Dermis lymphatic vessel endothelial cell (primary cell): ENCODE results near the gene DCUN1D1. TPM values are rescaled to one million over a fixed set of nuclear protein-coding genes. Genes with fewer than 3 reads are reported as not detected.

Experiments
- total RNA-seq: library from RNA; depleted of rRNA; stranded (reverse); fragments of >200 nt; gene quantifications from 2 replicates; pipeline ENCODE4 v1.2.1, GENCODE V29; 2014

Gene DCUN1D1
- 25.9 and 35.0 TPM in 2 replicates for total RNA-seq

DNA sequence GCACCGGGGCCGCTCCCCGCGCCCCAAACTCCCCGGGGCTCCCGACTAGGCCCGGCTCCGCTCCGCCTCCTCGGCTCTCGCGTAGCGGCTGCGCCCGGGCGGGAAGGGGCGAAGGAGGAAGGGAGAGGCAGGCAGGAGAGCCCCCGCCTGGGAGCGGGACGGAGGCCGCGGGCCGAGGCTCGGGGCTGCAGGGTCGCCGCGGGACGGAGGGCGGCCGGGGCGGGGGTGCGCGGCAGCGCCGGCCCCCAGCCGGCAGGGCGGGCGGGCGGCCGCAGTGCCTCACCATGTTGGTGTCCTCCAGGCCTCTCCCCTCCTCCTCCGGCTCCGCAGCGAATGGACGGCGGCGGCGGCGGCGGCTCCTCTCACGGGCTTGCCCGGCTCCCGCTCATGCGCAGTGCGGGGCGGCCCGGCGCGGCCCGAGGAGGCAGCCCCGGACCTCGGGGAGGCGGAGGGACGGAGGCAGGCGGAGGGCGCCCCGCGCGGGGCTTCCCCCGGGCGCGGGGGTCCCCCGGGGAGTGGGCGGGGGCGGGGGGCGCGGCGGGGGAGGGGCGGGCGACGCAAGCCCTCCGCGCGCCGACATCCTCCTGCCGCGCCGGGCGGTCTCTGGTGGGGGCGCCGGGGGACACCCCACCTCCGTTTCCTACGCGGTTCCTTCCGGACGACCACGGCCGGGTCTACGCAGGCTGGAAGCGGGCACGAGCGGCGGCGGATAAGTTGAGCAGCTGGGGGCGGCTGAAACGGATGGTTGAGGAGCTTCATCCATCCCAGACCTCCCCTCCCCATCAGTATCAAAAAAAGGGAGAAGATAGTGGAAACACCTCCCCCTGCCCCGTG is at the start of gene DCUN1D1:
TSS of gene DCUN1D1 (minus strand) at position 335 of the 834 bp plus-strand sequence. CDS start at position 286, 49 bp downstream.

Other genes starting within 250 kb of the DCUN1D1 start
- 96.0 and 99.6 TPM in 2 replicates for gene ATP11B, start 187.0 kb downstream of the DCUN1D1 start, total RNA-seq
- gene MCCC1, start 119.0 kb upstream of the DCUN1D1 start, total RNA-seq, result 20.2 and 27.4 TPM in 2 replicates
- gene LAMP3, start 182.2 kb upstream of the DCUN1D1 start, total RNA-seq, result 3.4 and 26.8 TPM in 2 replicates